Uterus (tissue), 2 donors: ENCODE results near the gene SSH2.

ENCODE experiments used
- CTCF ChIP-seq, 4 experiments: fragments of 200-600 bp in 2 of 4; fragments of 450-650 bp in 2 of 4; sonication (generic) in 2 of 4; IDR thresholded peaks; one replicate each; pipeline ENCODE4 v1.5.1; 2016 to 2019; ENCODE audit warnings: antibody characterized with exemption in 4 of 4, mild to moderate bottlenecking in 2 of 4, moderate library complexity in 1 of 4
- POLR2A ChIP-seq, 2 donors: fragments of 450-650 bp; IDR thresholded peaks; one replicate each; pipeline ENCODE4 v1.6.1; 2016; ENCODE audit warnings: antibody characterized with exemption in 2 of 2, mild to moderate bottlenecking in 1 of 2, moderate library complexity in 1 of 2

DNA sequence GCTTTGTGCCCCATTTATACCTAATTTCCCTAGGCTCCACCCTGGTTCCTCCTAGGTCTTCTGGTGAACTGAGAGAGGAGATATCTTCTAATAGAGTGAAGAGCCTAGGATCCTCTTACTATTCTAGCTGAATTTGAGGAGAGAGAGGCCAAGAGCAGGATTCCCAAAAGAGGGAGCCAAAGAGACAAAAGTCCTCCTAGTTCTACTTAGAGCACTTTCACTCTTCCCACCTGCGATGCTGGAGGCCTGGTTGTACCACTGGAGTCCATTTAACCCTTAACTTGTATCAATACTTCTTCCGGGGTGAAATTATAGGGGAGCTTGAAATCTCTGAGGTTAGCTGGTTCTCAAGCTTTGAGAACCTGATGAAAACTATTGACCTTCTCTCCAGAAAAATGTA is 3.4 kb upstream of the SSH2 start:
- TF ChIP-seq CTCF (IDR thresholded peaks at IDR 0.05): no peak
- TF ChIP-seq POLR2A (IDR thresholded peaks at IDR 0.05): no peak
